Parathyroid adenoma (tissue), 2 donors: ENCODE measurements around the gene WFDC12.

ENCODE experiments used
- H2AFZ ChIP-seq: fragments of 300-600 bp; sonication (generic); one replicate; pipeline ENCODE4 v1.7.0; 2017; ENCODE audit warnings: antibody characterized with exemption, mild to moderate bottlenecking
- H3K27ac ChIP-seq: fragments of 300-600 bp; sonication (generic); one replicate; pipeline ENCODE4 v1.7.0; 2017
- H3K27me3 ChIP-seq: fragments of 300-600 bp; sonication (generic); one replicate; pipeline ENCODE4 v1.7.0; 2017; ENCODE audit warnings: low read length; ENCODE audit not compliant: control insufficient read depth, insufficient read depth
- H3K36me3 ChIP-seq: fragments of 300-600 bp; sonication (generic); one replicate; pipeline ENCODE4 v1.7.0; 2017; ENCODE audit warnings: low read length; ENCODE audit not compliant: control insufficient read depth, insufficient read depth
- H3K4me1 ChIP-seq: fragments of 300-600 bp; sonication (generic); one replicate; pipeline ENCODE4 v1.7.0; 2017; ENCODE audit warnings: control low read depth
- H3K4me2 ChIP-seq: fragments of 300-600 bp; sonication (generic); one replicate; pipeline ENCODE4 v1.7.0; 2017; ENCODE audit warnings: low read length
- H3K4me3 ChIP-seq: fragments of 300-600 bp; sonication (generic); one replicate; pipeline ENCODE4 v1.7.0; 2017; ENCODE audit warnings: low read depth, low read length
- H3K79me2 ChIP-seq: fragments of 300-600 bp; sonication (generic); one replicate; pipeline ENCODE4 v1.7.0; 2017; ENCODE audit warnings: control low read depth
- H3K9ac ChIP-seq: fragments of 300-600 bp; sonication (generic); one replicate; pipeline ENCODE4 v1.7.0; 2017; ENCODE audit warnings: mild to moderate bottlenecking
- H3K9me3 ChIP-seq: fragments of 300-600 bp; sonication (generic); one replicate; pipeline ENCODE4 v1.7.0; 2017; ENCODE audit warnings: low read length; ENCODE audit not compliant: control insufficient read depth
- CTCF ChIP-seq: fragments of 300-600 bp; sonication (generic); IDR thresholded peaks from one replicate; pipeline ENCODE4 v1.7.0; 2017; ENCODE audit warnings: antibody characterized with exemption, mild to moderate bottlenecking
- donor health status: primary hyperparathyroidism.

The WFDC12 gene

DNA sequence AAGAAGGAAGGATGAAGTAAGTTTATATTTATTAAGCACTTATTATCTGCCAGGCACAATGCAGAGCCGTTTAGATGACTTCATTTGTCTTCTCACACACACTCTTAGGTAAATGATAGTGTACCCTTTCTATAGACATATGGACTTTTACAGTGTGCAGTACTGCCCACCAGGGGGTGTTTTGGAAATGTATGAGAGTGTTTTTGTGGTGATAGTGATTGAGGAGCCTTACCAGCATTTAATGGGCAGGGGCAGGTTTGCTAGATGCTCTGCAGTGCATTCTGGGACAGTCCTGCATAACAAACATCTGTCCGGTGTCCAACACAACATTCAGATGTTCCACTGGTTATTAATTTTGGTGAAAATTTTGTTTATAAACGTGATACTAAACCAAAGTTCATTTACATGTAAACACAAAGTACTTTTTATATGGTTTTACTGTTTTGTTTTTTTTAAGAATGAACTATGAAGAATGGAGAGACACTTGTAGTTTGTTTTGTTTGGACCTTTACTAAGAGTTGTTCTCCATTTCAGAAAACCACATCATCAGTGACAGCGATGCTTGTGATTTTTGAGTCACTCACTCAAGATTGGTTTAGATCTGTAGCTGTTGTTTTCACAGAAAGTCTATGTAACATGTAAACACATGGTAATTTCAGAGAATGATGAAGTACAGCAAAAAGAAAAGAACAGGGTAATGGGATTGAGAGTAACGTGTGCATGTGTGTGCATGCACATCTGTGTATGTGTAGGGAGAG is 43.2 kb downstream of the WFDC12 start:
- Histone ChIP-seq H3K36me3 (no peaks in the 10 kb centered on the region), H3K9ac (no peak overlapping the region), H3K4me3 (no peak overlapping the region), H3K9me3 (peaks cover 5% of the 10 kb centered on the region), H3K4me1 (no peaks in the 10 kb centered on the region), H3K79me2 (no peaks in the 10 kb centered on the region), H3K4me2 (no peak overlapping the region), H2AFZ (no peak overlapping the region), H3K27me3 (no peaks in the 10 kb centered on the region), H3K27ac (no peak overlapping the region)
- no peak for TF ChIP-seq CTCF

DNA sequence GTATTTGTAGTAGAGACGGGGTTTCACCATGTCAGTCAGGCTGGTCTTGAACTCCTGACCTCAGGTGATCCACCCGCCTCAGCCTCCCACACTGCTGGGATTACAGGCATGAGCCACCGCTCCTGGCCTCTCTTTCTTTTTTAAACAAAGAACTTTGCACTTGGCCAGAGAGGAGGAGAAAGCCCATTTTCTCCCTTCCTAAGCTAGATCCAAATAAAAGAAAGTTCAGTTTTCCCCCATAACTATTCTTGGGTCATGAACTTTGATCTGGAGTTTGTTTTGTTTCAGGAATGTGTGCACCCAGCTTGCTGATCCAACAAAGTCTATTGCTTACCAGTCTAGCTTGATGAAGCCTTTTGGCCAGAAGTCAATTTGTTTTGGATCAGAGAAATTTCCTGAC is 46.7 kb downstream of the WFDC12 start:
- Histone ChIP-seq H3K27ac (no peak overlapping the region), H3K36me3 (no peaks in the 10 kb centered on the region), H3K4me2 (no peak overlapping the region), H3K4me1 (no peaks in the 10 kb centered on the region), H3K9me3 (peaks cover 3% of the 10 kb centered on the region), H3K4me3 (no peak overlapping the region), H3K9ac (no peak overlapping the region), H2AFZ (no peak overlapping the region), H3K79me2 (no peaks in the 10 kb centered on the region), H3K27me3 (no peaks in the 10 kb centered on the region)
- TF ChIP-seq CTCF, result no peak
